ENCODE data around the gene PRPF40A.

DNA sequence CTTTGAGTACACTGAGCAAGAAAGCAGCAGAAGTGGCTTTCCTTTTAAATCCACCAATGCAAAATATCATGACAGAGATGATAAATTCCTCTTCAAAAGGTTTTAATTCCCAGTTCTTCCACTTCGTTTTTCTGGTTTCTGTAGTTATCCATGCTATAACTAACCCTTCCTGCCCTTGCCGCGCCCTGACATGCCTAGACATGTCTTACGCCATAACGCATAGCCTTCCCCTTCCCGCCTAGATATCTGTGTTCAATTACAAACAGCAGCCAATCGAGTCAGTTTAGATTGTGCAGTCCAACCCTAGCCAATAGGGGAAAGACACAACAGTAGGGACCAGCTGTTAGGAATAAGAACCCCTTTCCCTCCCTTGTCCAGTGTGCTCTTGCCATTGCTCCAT, 16.1 kb downstream of the PRPF40A start:
- TF ChIP-seq POLR2AphosphoS5 (IDR thresholded peaks at IDR 0.05; ENCODE audit: low read depth, low read length) (no peak), POLR2A (IDR thresholded peaks at IDR 0.05; ENCODE audit: low read depth, low read length) (no peak)

All from GM12892 (cell line).